Measurements from ENCODE around the gene KCND3. TPM values are rescaled to one million over a fixed set of nuclear protein-coding genes. Genes with fewer than 3 reads are reported as not detected.

KCND3 gene
- total RNA-seq, 1 experiment from 2014 or later = 0.10 TPM

DNA sequence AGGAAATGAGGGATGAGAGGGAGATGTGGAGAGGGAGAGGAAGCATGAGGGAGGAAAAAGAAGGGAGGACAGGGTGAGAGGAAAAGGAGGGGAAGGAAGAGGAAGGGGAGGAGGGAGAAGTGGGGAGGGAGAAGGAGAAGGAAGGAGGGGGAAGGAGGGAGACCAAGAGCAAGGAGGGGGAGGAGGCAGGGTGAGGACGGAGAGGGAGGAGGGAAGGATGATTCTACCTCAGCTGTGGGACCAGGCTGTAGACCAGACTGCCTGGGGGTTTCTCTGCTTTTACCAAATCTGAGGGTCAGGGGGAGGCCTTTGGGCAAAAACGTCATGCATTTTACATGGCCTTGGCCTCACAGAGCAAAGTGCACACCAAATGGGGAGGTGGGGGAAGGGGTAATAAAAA, 94.5 kb downstream of the KCND3 start:
- DNase-seq (ENCODE audit: low spot score) = no peak
- in situ Hi-C loops (cut with HindIII; ENCODE audit: low sequenced_read_pairs) = loop anchor here (5.0 kb wide), 1 partner anchor 48 kb away; no protein-coding TSS in a partner anchor

DNA sequence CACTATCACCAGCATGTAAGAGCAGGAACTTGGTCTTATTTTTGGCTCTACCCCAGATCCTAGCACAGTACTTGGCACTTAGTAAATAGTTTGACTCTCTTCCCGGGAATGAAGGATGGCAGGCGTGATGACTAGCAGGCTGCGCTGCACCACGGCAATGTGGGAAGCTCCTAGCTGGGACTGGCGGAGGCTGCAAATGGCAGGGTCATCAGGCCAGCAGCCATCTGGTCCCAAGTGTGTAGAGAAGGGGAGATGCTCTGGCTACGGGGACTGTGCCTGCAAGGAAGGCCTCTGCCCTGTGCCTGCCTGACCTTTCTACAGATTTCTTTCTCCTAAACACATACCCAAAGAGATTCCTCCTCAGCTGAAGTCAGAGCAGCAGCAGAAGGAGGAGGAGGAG, 95.0 kb downstream of the KCND3 start:
- in situ Hi-C loops (cut with HindIII; ENCODE audit: low sequenced_read_pairs) = no loop called here
- DNase-seq (ENCODE audit: low spot score) = peak; percentile 69

DNA sequence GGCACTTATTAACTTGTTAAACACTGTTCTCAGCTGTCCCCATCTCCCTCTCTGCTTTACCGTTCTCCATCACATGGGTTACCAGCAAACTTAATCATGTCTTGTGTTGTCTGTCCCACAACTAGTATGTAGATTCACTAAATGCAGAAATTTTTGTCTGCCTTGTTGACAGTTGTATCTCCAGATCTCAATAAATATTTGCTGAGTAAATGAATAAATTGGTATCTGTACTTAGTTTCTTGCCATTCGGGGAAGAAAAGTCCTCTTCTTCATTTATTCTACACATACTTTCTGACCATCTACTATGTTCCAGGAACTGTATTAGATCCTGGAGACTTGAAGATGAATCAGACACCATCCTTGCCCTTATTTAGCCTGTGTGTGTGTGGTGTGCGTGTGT, 97.9 kb downstream of the KCND3 start:
- in situ Hi-C loops (cut with HindIII; ENCODE audit: low sequenced_read_pairs) = no loop called here
- DNase-seq (ENCODE audit: low spot score) = no peak

DNA sequence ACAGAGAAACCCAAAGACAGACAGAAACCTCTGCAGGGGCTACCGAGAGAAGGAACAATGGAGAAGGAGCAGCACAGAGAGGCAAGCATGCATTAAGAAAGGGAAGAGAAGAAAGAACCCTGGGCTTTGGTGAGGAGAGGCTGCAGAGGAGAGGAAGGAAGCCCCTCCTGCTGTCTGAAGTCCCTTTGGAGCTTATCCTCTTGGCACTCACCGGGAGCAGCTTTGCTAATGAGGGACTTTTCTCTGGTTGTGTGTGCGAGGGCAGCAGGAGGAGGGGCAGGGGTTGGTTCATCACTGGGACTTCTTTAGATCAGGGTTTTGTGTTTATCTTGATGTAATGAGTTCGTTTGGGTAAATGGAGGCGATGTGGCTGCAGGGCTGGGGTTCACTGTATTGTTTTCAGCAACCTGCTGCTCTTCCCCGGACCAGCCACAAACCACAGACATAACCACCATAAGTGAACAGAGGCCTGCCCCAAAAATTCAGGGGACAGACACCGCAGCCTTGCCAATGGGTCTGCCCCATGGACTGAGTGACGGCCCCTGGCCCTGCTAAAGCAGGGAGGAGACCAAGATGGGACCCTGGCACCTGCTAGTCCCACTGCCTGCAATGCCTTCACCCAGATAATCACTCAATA, 100.6 kb downstream of the KCND3 start:
- in situ Hi-C loops (cut with HindIII; ENCODE audit: low sequenced_read_pairs) = no loop called here
- DNase-seq (ENCODE audit: low spot score) = no peak

DNA sequence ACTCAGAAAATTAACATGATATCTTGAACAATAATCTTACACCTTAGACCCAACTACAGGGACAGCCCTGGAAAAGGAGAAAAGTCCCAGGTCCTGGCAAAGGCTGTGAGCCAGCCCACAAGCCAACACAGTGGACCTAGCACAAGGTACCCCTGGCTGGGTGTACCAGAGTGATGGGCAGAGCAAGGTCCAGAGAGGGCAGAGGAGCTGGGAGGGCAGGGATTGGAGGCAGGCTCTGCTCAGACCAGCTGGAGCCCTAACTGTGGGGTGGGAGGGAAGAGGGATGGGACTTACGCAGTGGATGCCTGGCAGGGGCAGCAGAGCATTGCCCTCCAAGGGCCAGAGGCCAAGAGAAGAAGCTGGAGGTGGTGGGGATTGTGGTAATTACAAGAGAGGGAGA, 101.6 kb downstream of the KCND3 start:
- no peak for DNase-seq (ENCODE audit: low spot score)
- in situ Hi-C loops (cut with HindIII; ENCODE audit: low sequenced_read_pairs) = no loop called here

DNA sequence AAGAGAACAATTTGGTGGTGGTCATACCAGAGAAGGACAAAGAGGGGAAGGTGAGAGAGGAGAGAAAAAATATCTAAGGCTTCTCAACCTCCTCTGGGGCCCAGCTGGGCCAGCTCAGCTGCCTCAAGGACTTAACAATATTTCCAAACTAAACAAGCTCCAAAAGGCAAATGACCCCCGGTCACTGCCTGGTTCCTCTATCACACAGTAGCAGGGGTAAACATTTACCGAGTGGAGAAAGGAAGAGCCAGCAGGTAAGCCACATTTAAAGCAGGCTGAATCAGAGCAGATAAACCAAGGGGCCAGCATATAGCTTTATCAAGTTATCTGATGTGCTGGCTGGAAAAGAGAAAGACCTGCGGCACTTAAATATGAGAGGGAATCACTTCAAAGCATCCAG, 102.1 kb downstream of the KCND3 start:
- no peak for DNase-seq (ENCODE audit: low spot score)
- in situ Hi-C loops (cut with HindIII; ENCODE audit: low sequenced_read_pairs) = no loop called here

DNA sequence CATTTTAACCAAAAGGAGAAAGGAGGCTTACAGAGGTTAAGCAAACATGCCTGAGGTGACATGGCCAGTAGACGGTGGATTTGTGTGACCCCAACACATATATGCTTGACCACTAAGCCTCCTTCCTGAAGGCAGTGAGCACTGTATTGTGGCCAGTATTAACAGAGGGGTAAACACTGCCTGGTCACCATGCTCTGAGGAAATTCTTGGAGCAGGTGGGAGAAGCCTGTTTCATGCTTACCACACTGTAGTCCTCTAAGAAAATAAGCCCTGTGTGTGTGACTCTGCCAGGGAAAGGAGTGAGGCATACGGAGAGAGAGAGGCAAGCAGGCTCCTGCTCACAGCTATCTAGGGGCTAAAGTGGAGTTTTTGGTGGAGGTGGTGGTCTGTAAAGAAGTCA, 102.7 kb downstream of the KCND3 start:
- DNase-seq (ENCODE audit: low spot score) = no peak
- in situ Hi-C loops (cut with HindIII; ENCODE audit: low sequenced_read_pairs) = no loop called here

DNA sequence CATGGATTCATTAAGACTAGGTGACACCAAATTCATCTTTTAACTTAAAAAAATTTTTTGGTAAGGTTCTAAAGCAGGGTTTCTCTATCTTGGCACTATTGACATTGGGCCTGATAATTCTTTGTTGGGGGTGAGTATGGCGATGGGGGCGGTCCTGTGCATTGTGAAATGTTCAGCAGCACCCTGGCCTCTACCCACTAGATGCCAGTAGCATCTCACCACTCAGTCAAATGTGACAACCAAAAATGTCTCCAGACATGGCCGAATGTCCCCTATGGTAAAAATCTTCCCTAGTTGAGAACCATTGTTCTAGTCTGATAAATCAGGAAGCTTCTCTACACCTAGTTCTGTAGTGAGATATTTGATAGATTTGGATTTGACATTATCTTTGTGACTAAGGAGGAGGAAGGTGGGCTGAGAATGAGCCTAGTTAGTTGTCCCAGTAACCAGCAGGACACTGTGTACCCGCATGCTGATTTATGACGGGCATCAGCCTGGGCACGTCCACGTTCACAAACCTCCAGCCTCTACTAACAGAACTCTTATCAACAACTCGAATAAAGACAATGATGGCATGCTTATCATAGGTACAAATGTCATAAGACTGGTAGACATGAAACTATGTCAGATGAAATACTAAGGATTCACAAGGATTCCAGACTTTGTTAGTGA, 104.6 kb downstream of the KCND3 start:
- DNase-seq (ENCODE audit: low spot score) = no peak
- in situ Hi-C loops (cut with HindIII; ENCODE audit: low sequenced_read_pairs) = no loop called here

DNA sequence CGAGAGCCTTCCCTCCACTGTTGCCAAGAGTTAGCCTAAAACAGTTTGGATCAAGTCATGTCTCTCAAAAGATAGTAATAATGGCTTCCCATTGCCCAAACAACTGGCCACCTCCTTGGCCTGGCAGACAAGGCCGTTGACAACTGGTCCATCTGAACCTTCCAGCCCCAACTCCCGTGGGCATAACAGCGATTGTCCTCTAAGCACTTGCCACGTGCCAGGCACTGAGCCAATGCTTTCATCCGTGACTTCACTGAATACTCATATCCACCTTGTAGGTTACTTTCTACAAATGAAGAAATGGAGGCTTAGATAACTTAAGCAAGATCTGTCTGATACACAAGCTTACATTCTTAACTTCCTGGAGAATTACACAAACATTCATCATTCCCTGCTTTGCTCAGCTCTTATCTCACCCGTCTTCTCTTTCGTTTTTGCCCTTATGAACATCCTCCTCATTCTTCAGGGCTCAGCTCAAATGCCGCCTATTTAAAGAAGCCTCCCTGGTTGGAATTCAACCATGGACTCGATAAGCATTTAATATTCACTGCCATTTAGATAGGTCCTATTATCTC, 106.4 kb downstream of the KCND3 start:
- in situ Hi-C loops (cut with HindIII; ENCODE audit: low sequenced_read_pairs) = no loop called here
- DNase-seq (ENCODE audit: low spot score) = no peak

DNA sequence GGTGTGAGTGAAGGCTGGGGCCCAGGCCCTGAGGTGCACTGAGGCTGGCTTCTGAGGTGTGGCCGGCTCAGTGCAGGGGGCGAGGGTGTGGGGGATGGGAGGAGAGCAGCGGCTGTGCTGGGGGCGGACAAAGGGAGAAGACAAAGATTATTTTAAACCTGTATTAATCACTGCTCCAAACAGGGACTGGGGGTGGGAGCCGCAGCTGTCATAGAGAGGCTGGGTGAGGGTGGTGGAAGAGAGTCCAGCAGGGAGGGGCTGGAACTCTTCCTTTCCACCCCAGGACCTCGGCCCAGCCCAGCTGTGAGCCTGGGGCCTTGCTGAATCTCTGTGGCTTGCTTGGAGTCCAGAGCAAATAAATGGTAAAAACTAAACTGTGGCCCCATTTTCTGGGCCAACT, 106.9 kb downstream of the KCND3 start:
- in situ Hi-C loops (cut with HindIII; ENCODE audit: low sequenced_read_pairs) = no loop called here
- no peak for DNase-seq (ENCODE audit: low spot score)

DNA sequence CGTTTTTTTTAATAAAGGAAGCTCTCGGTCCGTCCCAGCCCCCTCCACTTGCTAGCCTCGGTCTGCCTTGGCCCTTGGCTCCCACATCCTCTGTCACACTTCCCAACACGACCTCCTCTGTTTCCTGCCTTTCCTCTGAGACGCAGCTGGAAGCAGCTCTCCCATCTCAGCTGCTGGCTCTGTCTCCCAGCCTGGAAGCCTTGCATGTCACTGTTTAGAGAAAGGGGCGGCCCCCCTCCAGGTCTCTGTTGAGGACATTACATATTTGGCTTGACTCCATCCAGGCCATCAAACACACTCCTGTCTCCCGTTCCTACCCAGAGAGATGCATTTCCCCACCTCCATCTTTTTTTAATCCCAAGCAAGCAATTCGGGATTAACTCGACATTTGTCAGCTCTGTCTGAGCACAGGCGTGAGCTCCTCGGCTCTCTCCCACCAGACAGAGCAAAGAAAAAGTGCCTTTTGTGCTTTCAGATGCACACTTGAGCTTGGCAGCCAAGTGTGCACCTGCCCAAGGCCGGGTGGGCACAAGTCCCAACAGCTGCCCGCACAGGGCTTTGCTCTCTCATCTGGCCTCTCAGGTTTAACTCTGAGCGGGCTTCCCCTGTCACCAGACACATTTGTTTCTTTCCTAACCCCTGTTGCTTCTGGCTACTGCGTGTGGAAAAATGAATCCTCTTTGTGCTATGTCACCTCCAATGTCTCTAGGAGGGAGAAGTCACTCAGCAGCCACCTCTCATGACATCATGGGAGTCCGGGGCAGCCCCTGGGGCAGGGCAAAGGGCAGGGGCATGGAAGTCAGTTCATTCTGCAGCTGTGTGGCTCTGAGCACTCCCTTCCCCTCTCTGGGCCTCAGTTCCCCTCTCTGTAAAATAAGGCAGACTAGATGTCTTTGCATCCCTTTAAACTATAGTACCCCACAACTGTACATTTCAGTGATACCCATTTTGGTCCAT, 108.3 kb downstream of the KCND3 start:
- in situ Hi-C loops (cut with HindIII; ENCODE audit: low sequenced_read_pairs) = no loop called here
- peak; percentile 55 for DNase-seq (ENCODE audit: low spot score)

DNA sequence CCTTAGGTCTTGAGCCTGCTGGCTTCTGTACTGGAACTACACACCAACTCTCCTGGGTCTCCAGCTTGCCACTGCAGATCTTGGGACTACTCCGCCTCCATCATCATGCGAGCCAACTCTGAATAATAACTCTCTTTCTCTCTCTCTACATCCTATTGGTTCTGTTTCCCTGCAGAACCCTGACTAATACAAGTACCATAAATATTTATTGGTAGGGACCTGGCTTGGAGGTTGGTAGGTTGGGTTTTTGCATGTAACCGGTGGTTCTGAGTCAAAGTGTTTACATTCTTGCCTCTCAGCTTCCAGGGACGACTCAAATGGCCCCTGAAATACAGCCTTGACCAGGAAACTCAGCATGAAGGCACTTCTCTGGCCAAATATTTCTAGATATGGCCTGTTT, 110.4 kb downstream of the KCND3 start:
- in situ Hi-C loops (cut with HindIII; ENCODE audit: low sequenced_read_pairs) = no loop called here

DNA sequence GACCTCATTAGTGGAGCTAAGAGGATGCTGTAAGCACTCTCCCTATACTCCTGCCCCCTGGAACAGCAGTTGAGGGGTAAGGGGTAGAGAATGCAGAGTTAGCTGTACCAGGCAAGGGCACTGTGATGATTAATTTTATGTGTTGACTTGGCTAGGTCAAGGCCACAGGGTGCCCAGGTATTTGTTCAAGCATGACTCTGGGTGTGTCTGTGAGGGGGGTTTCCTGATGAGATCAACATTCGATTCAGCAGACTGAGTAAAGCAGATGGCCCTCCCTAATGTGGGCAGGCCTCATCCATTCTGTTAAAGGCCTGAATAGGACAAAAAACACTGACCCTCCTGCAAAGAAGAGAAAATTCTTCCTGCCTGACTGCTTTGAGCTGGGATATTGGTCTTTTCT, 110.8 kb downstream of the KCND3 start:
- no peak for DNase-seq (ENCODE audit: low spot score)
- in situ Hi-C loops (cut with HindIII; ENCODE audit: low sequenced_read_pairs) = no loop called here

More for the DNA sequence above, 110.4 kb downstream of the KCND3 start:
- no peak for DNase-seq (ENCODE audit: low spot score)

DNA sequence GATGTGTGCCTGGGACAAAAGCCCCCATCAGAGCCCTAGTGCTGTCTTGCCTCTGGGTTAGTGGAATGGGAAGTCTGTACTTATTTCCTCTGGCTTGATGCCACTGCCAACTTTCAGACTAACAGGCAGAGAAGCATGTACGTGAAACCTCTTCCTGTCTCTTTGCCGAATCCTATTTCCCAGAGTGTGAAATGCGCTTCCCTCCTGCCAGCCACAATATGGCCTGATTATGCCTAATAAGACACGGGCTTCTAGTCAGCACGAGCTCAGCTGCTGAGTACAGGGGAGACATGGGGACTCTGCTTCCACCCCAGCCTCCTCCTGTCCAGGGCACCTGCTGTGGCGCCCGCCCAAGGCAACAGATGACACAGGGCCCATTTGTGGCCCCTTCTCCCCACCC, 111.4 kb downstream of the KCND3 start:
- peak; percentile 68 for DNase-seq (ENCODE audit: low spot score)
- in situ Hi-C loops (cut with HindIII; ENCODE audit: low sequenced_read_pairs) = no loop called here

DNA sequence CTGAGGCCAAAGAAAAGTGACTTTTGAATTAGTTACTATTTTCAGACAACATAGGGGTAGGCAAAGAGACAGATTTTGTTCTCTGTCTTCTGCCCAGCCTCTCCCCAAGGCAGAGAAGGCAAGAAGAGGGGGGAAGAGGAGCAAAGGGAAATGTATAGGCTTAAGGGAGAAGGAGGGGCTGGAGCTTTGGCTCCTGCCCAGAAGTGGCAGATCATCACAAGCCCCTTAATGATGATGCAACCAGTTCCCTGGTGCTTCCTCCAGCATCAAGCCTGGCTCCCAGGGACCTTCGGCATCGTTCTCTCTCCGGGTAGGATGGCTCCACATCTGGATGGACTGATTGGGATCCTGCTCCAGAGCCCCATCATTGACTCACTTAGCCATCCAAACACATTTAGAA, 112.8 kb downstream of the KCND3 start:
- in situ Hi-C loops (cut with HindIII; ENCODE audit: low sequenced_read_pairs) = no loop called here
- no peak for DNase-seq (ENCODE audit: low spot score)

DNA sequence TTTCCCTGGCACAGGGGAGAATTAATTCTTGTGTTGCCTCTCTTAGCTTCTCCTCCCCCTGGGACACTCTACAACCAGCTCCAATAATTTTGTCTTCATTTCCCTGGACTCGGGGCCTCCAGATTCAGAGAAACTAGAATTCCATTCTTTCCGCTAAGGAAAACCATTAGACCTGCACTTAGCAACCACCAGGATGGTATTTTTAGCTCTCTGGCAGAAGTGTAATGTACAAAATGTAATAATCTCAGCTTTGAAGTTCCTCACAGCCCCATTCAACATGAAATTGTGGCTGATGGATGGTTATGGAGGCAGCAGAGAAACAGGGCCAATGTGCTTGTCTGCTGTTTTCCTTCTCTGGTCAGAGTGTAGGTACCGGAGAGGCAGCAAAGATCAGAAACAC, 113.8 kb downstream of the KCND3 start:
- DNase-seq (ENCODE audit: low spot score) = no peak
- in situ Hi-C loops (cut with HindIII; ENCODE audit: low sequenced_read_pairs) = no loop called here

DNA sequence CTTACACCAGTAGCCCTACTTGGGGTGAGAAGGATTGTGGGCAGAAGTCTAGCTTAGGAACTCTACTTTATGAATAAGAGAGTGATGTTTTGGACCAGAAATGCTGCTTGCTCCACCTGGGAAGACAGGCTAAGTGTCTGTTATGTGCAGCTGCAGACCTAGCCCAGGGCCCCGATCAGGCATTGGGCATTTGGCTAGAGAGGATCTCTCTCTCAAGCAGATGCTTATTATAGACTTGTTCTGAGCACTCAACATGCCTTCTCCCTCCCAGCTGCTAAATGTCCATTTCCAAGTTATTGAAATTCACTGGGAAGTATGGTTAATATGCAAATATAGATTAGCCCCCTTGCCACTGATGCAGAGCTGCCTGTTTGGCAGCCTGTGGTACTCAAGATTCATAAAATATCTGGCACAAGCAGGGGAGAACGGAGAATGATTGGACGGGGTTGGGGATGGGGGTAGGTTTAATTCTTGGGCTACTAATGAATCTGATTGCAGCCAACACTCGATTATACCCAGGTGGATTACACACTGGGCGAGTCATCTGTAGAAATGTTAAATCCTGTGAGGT, 115.9 kb downstream of the KCND3 start:
- in situ Hi-C loops (cut with HindIII; ENCODE audit: low sequenced_read_pairs) = loop anchor here (5.0 kb wide), 1 partner anchor 84 kb away; no protein-coding TSS in a partner anchor
- no peak for DNase-seq (ENCODE audit: low spot score)

DNA sequence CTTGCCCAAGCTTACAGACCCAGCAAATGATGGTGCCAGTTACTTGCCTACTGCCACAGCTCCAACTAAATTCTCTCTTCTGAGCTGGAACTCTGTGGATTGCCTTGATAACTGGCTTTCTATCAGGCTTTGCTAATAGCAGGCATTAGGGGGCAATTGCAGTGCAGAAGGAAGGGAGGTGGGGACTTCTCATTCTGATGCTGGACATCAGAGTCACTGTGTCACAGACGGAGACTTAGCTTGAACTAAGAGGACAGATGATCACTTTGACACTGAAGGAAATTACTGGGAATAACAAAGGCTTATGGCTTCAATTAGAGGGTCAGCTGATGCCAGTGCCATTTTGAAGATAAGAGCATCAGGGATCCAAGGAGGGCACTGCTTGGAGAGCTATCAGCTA, 119.3 kb downstream of the KCND3 start:
- in situ Hi-C loops (cut with HindIII; ENCODE audit: low sequenced_read_pairs) = loop anchor here (5.0 kb wide), 1 partner anchor 87 kb away; no protein-coding TSS in a partner anchor
- DNase-seq (ENCODE audit: low spot score) = no peak

DNA sequence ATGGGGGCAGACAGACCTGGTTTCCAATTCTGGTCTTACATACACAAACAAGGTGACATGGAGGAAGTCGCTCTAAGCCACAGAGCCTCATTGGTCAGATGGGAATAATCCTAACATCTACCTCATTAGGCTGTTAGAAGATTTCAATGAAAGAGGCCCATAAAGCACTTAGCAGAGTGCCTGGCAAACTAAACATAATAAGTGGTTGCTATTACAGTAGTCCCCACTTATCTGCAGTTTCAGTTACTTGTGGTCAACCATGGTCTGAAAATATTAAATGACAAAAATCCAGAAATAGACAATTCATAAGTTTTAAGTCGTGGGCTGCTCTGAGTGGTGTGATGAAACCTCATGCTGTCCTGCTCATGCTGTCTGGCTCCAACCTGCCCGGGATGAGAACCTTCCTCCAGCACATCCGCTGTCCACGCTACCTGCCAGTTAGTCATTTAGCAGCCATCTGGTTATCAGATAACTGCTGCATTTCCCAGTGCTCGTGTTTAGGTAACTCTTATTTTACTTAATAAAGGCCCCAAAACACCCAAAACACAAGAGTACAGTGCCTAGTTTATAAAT, 121.5 kb downstream of the KCND3 start:
- DNase-seq (ENCODE audit: low spot score) = peak; percentile 87
- in situ Hi-C loops (cut with HindIII; ENCODE audit: low sequenced_read_pairs) = no loop called here
